ENCODE data around the gene MAP3K21.

- no peak for TF ChIP-seq CTCF (IDR thresholded peaks at IDR 0.05)
- no peak for TF ChIP-seq POLR2A (IDR thresholded peaks at IDR 0.05)
Observed at GRCh38 chr1:233279971-233280370, 47.6 kb upstream of the MAP3K21 start.
